Measurements from ENCODE around the gene TSPAN9. TPM values are rescaled to one million over a fixed set of nuclear protein-coding genes. Genes with fewer than 3 reads are reported as not detected.

Gene TSPAN9
- total and polyA plus RNA-seq, 2 donors from 2014 or later: 62.4 to 81.6 TPM

DNA sequence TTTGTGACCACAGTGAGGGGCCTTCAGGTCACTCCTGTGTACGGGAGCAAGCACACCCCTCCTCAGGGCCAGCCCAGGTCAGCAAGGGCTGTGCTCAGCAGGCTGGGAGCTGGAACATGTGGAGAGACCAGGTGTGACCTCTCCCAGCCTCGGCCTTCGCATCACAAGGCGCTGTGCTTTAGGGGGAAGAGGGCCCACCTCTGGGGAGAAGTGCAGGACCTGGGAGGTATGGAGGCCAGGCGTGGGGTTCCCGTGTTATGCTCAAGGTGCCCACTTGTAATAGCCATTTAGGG, 219.2 kb downstream of the TSPAN9 start:
- TF ChIP-seq, protein P1, sequence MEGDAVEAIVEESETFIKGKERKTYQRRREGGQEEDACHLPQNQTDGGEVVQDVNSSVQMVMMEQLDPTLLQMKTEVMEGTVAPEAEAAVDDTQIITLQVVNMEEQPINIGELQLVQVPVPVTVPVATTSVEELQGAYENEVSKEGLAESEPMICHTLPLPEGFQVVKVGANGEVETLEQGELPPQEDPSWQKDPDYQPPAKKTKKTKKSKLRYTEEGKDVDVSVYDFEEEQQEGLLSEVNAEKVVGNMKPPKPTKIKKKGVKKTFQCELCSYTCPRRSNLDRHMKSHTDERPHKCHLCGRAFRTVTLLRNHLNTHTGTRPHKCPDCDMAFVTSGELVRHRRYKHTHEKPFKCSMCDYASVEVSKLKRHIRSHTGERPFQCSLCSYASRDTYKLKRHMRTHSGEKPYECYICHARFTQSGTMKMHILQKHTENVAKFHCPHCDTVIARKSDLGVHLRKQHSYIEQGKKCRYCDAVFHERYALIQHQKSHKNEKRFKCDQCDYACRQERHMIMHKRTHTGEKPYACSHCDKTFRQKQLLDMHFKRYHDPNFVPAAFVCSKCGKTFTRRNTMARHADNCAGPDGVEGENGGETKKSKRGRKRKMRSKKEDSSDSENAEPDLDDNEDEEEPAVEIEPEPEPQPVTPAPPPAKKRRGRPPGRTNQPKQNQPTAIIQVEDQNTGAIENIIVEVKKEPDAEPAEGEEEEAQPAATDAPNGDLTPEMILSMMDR (IDR thresholded peaks at IDR 0.05; ENCODE audit: borderline replicate concordance, extremely low read depth, insufficient read depth): no peak
- Histone ChIP-seq H3K4me3 (ENCODE audit: low read length in 3 of 3) (no peak overlapping the region), H3K27ac (ENCODE audit: low read depth in 2 of 2, low read length in 2 of 2) (no peak overlapping the region), H3K9ac (ENCODE audit: low read length in 3 of 3) (no peak overlapping the region), H3K27me3 (ENCODE audit: control insufficient read depth, insufficient read depth, low read length) (no peaks in the 10 kb centered on the region), H3K9me3 (ENCODE audit: control insufficient read depth in 2 of 3, insufficient read depth in 1 of 3, low read length in 3 of 3) (no peaks in the 10 kb centered on the region), H3K36me3 (ENCODE audit: control insufficient read depth in 2 of 3, insufficient read depth in 3 of 3, low read length in 3 of 3) (no peaks in the 10 kb centered on the region), H3K4me1 (ENCODE audit: control insufficient read depth in 2 of 3, insufficient read depth in 2 of 3, low read depth in 1 of 3, low read length in 3 of 3) (peaks cover 0 to 20% (median 0%) of the 10 kb centered on the region in 3 donors)
- no peak for DNase-seq
- FAIRE-seq: no peak
- intact Hi-C loops (cut with DNase I): no loop called here

DNA sequence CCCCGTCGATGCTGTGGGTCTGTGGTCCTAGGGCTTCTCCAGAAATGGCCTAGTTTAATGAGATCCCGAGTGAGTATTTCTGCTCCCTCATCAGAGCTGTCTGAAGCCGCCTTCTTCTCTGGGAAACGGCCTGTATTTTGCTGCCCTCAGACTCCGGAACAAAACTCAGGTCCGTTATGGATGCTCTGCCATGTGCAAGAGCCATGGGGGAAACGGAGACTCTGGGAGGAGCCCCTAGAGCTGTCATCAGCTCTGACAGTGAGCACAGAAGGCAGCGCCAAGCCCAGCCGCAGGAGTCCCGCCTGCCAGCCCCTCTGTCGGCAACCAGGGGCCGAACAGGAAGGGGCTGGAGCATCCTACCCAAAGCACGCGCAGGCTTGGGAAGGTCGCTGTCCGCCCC, 221.4 kb downstream of the TSPAN9 start:
- intact Hi-C loops (cut with DNase I): no loop called here
- Histone ChIP-seq H3K27ac (ENCODE audit: low read depth in 2 of 2, low read length in 2 of 2) (no peak overlapping the region), H3K9ac (ENCODE audit: low read length in 3 of 3) (no peak overlapping the region), H3K27me3 (ENCODE audit: control insufficient read depth, insufficient read depth, low read length) (no peaks in the 10 kb centered on the region), H3K4me1 (ENCODE audit: control insufficient read depth in 2 of 3, insufficient read depth in 2 of 3, low read depth in 1 of 3, low read length in 3 of 3) (peaks cover 0 to 19% (median 0%) of the 10 kb centered on the region in 3 donors), H3K9me3 (ENCODE audit: control insufficient read depth in 2 of 3, insufficient read depth in 1 of 3, low read length in 3 of 3) (no peaks in the 10 kb centered on the region), H3K36me3 (ENCODE audit: control insufficient read depth in 2 of 3, insufficient read depth in 3 of 3, low read length in 3 of 3) (no peaks in the 10 kb centered on the region), H3K4me3 (ENCODE audit: low read length in 3 of 3) (no peak overlapping the region)
- DNase-seq (no peak), FAIRE-seq (no peak)
- TF ChIP-seq, protein P1 (IDR thresholded peaks at IDR 0.05; ENCODE audit: borderline replicate concordance, extremely low read depth, insufficient read depth): no peak

DNA sequence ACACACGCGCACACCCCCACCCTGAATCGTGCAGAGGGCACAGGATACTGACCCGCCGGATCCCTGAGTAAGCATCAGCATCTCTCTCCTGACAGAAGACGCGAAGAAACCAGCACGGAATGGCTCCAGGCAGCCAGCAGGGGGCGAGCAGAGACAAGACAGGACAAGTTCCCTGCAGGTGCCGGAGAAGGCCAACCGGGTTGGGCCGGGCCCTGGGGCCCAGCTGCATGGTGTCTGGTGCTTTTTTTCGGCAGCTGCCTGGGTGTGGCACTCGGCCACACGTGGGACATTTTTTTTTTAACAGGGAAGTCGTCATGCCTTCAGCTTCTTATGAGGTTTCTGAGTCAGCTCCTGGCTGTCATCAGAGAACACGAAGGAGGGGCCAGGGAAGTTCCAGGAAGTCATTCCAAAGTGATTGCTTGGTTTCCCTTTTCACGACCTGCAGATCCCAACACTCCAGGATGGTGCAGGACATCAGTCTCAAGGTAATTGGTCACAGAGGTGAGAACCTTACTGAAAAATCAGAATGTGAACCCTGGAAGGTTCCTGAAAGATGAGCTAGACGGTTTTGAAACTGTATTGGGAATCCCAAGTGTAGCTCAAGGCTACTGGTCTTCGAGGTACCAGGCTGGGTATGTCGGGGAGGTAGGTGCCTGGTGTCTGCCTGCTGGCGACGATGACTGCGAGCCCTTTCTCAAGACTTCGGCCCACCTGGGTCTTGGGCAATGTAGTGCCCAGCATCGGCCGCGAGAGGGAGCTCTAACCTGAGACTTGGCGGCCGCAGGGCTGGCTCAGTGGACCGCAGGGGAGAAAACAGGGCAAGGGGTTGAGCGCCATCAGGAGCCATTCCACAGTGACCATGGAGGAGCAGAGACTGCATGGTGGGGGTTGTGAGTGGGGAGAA, 223.0 kb downstream of the TSPAN9 start:
- Histone ChIP-seq H3K9ac (ENCODE audit: low read length in 3 of 3) (no peak overlapping the region), H3K4me1 (ENCODE audit: control insufficient read depth in 2 of 3, insufficient read depth in 2 of 3, low read depth in 1 of 3, low read length in 3 of 3) (peaks cover 0 to 11% (median 0%) of the 10 kb centered on the region in 3 donors), H3K9me3 (ENCODE audit: control insufficient read depth in 2 of 3, insufficient read depth in 1 of 3, low read length in 3 of 3) (no peaks in the 10 kb centered on the region), H3K4me3 (ENCODE audit: low read length in 3 of 3) (peak overlapping the region in 1 of 3 donors; percentile 4), H3K27ac (ENCODE audit: low read depth in 2 of 2, low read length in 2 of 2) (no peak overlapping the region), H3K36me3 (ENCODE audit: control insufficient read depth in 2 of 3, insufficient read depth in 3 of 3, low read length in 3 of 3) (no peaks in the 10 kb centered on the region), H3K27me3 (ENCODE audit: control insufficient read depth, insufficient read depth, low read length) (no peaks in the 10 kb centered on the region)
- TF ChIP-seq, protein P1 (IDR thresholded peaks at IDR 0.05; ENCODE audit: borderline replicate concordance, extremely low read depth, insufficient read depth): peak; percentile 96
- FAIRE-seq (no peak), DNase-seq (peak; percentile 82 to 96 (median 92))
- intact Hi-C loops (cut with DNase I): no loop called here
